Measurements from ENCODE around the gene NUP188. TPM values are rescaled to one million over a fixed set of nuclear protein-coding genes. Genes with fewer than 3 reads are reported as not detected.

Gene NUP188
- total RNA-seq, 1 donor from 2014 or later, result 35.7 TPM

GRCh38 chr9:129026442-129027223, 79.1 kb downstream of the NUP188 start:
- no peak for DNase-seq (ENCODE audit: low read depth in 2 of 2)

- DNase-seq (ENCODE audit: low read depth in 2 of 2), result no peak
These were observed 79.8 kb downstream of the NUP188 start for GRCh38 chr9:129027224-129027684.

GRCh38 chr9:129027685-129028191, 80.2 kb downstream of the NUP188 start:
- DNase-seq (ENCODE audit: low read depth in 2 of 2), result no peak

- peak; percentile 89 to 97 for DNase-seq (ENCODE audit: low read depth in 2 of 2)
These were observed 80.9 kb downstream of the NUP188 start, which contains the start of gene SH3GLB2 for GRCh38 chr9:129028192-129028966. TSS of gene SH3GLB2 (minus strand) at chr9:129028331. CDS start at chr9:129028154, 177 bp downstream.

GRCh38 chr9:129030191-129030590, 82.7 kb downstream of the NUP188 start:
- DNase-seq (ENCODE audit: low read depth in 2 of 2), result no peak

- DNase-seq (ENCODE audit: low read depth in 2 of 2), result no peak
These were observed 84.0 kb downstream of the NUP188 start for GRCh38 chr9:129031514-129031913.

GRCh38 chr9:129032541-129033159, 85.2 kb downstream of the NUP188 start:
- DNase-seq (ENCODE audit: low read depth in 2 of 2), result no peak

GRCh38 chr9:129033216-129033615, 85.7 kb downstream of the NUP188 start:
- no peak for DNase-seq (ENCODE audit: low read depth in 2 of 2)

GRCh38 chr9:129035838-129036237, 88.3 kb downstream of the NUP188 start:
- DNase-seq (ENCODE audit: low read depth in 2 of 2), result peak in 1 of 2 donors; percentile 6

- peak; percentile 96 to 99 for DNase-seq (ENCODE audit: low read depth in 2 of 2)
These were observed 88.9 kb downstream of the NUP188 start, which contains the start of gene MIGA2 for GRCh38 chr9:129036241-129036922. TSS of gene MIGA2 (plus strand) at chr9:129036626. CDS start at chr9:129040595, 3,969 bp downstream.

- DNase-seq (ENCODE audit: low read depth in 2 of 2), result no peak
These were observed 89.6 kb downstream of the NUP188 start for GRCh38 chr9:129036923-129037766.

- DNase-seq (ENCODE audit: low read depth in 2 of 2), result no peak
These were observed 90.2 kb downstream of the NUP188 start for GRCh38 chr9:129037767-129038098.

- no peak for DNase-seq (ENCODE audit: low read depth in 2 of 2)
These were observed 90.8 kb downstream of the NUP188 start for GRCh38 chr9:129038109-129038852.

GRCh38 chr9:129040113-129040643, 92.7 kb downstream of the NUP188 start:
- no peak for DNase-seq (ENCODE audit: low read depth in 2 of 2)

- no peak for DNase-seq (ENCODE audit: low read depth in 2 of 2)
These were observed 94.5 kb downstream of the NUP188 start for GRCh38 chr9:129042016-129042415.

GRCh38 chr9:129052592-129052991, 105.1 kb downstream of the NUP188 start:
- peak; percentile 12 to 13 for DNase-seq (ENCODE audit: low read depth in 2 of 2)

GRCh38 chr9:129053020-129053419, 105.5 kb downstream of the NUP188 start:
- no peak for DNase-seq (ENCODE audit: low read depth in 2 of 2)

GRCh38 chr9:129054163-129054851, 106.8 kb downstream of the NUP188 start:
- DNase-seq (ENCODE audit: low read depth in 2 of 2), result no peak

Data from dermis microvascular lymphatic vessel endothelial cell (primary cell).